Measurements from ENCODE around the gene PATE1.
"Not testable (repeated sequence)": the region's sequence is repeated elsewhere in the genome, so short reads cannot be mapped to it uniquely, and the experiment has no call there.

The PATE1 gene

DNA sequence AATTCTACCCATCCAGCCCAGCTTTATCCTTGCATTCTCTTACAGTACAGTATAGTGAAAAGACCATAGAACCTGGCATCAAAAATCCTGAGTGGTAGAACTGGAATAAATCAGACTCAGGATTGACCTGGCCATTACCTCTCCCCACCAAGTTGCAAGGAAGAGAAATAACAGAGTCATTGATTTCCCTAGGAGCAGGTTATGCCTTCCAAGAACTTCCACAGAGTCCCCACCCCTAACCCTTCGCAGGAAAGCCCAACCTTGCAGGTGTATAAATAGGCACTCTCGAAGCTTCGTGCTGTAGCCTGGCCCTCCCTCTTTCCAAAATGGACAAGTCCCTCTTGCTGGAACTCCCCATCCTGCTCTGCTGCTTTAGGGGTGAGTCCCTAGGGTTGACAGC, at the start of gene PATE1:
TSS of gene PATE1 (plus strand) at position 301 of the 400 bp plus-strand sequence. CDS start at position 327, 26 bp downstream.
- in situ Hi-C loops (cut with MboI; ENCODE audit: low sequenced_read_pairs) = no loop called here

DNA sequence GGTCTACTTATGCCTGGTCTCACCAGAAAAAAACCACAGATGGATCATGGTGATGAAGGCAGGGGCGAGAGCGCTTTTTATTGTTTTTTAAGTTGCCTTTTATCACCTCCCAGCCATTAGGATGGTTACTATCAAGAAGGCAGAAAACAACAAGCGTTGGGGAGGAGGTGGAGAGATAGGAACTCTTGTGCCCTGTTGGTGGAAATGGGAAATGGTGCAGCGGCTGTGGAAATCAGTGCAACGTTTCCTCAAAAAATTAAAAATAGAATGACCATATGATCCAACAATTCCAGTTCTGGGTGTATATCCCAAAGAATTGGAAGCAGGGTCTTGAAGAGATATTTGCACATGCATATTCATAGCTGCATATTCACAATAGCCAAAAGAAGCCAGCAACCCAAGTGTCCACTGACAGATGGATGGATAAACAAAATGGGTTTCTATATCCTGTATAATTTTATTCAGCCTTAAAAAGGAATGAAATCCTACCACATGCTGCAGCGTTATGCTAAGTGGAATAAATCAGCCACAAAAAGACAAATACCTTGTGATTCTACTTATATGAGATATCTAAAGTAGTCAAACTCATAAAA, 45.0 kb upstream of the PATE1 start:
- in situ Hi-C loops (cut with MboI; ENCODE audit: low sequenced_read_pairs) = no loop called here

DNA sequence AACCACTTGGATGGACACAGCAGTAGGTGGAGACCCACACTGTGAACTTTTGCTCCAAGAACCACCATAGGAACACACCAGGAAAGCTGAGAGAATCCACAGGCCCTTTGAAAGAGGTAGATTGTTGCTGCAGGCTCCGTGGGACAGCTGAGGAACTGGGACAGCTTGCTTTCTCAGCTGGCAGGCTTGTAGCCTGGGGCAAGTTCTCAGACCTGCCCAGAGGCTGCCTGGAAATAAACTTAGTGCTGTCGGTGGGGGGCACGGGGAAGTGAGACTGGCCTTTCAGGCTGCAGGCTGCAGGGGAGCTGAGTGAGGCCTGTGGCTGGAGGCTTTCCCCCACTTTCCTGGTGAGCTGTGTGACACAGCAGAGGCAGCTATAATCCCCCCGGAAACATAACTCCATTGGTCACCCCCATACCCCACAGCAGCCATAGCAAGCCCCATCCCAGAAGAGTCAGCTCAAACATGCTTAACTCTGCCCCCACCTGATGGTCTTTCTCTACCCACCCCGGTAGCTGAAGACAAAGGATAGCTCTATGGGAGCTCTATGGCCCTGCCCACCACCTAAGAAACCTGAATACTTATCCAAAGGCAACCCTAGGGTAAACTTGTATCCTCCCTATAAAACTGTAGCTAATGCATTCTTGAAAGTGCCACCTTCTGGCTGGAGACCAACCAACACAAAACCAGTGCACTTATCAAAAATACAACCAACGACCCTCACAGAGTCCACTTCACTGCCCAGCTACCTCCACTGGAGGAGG, 44.0 kb upstream of the PATE1 start:
- in situ Hi-C loops (cut with MboI; ENCODE audit: low sequenced_read_pairs) = no loop called here

DNA sequence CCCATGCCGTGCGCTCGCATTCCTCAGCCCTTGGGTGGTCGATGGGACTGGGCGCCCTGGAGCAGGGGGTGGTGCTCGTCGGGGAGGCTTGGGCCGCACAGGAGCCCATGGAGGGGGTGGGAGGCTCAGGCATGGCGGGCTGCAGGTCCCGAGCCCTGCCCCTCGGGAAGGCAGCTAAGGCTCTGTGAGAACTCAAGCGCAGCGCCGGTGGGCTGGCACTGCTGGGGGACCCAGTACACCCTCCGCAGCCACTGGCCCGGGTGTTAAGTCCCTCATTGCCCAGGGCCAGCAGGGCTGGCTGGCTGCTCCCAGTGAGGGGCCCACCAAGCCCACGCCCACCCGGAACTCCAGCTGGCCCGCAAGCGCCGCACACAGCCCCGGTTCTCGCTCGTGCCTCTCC, 41.4 kb upstream of the PATE1 start:
- in situ Hi-C loops (cut with MboI; ENCODE audit: low sequenced_read_pairs) = not testable (repeated sequence)

DNA sequence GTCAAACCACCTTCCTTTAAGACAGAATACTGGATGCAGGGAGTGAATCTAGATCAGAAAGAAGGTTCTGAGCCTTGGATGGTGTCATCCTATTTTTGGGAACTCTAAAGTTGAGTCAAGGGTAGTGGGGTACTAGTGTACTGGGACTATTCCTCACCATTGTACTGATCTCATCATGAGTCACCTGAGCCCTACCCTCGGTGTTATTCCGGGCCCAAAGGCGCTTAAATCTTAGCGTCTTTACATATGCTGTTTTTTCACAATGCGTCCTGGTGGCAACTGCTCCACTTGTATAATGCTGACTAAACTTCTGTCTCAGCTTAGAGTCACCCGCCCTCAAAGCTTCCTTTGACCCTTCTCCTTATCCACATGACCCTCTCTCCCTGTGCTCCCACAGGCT, 25.3 kb upstream of the PATE1 start:
- in situ Hi-C loops (cut with MboI; ENCODE audit: low sequenced_read_pairs) = no loop called here

GRCh38 chr11:125724125-125724524, 22.0 kb upstream of the PATE1 start:
- in situ Hi-C loops (cut with MboI; ENCODE audit: low sequenced_read_pairs) = no loop called here

DNA sequence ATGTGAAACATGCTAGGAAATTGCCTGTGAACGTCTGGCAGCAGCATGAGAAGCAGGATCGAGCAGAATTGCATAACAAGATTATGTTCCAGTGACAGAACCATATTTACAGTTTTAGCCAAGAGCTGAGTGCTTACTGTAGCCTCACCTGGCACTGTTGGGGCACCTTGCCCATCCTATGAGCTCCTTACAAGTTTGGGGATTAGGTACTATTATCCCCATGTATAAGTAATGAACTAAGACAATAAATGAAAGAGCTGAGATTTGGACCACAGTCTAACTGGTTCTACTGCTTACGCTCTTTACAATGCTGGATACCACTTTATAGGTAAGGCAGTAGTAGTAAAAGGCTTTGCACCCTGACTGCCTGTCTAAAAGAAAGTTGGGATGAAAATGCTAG, 17.1 kb upstream of the PATE1 start:
- in situ Hi-C loops (cut with MboI; ENCODE audit: low sequenced_read_pairs) = no loop called here

DNA sequence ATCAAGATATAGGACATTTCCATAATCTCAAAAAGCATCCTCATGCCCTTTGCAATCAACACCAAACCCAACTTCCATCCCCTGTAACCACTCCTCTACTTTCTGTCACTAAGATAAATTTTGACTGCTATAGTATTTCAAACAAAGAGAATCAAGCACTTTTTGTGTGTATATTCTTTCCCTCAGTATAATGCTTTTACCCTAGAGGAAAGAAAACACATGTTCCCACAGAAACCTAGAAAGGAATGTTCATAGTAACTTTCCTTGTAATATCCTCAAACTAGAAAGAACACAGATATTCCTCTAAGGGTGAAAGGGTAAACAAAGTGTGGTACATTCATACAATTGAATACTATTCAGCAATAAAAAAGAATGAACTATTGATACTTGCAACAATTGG, 5.5 kb upstream of the PATE1 start:
- in situ Hi-C loops (cut with MboI; ENCODE audit: low sequenced_read_pairs) = no loop called here

DNA sequence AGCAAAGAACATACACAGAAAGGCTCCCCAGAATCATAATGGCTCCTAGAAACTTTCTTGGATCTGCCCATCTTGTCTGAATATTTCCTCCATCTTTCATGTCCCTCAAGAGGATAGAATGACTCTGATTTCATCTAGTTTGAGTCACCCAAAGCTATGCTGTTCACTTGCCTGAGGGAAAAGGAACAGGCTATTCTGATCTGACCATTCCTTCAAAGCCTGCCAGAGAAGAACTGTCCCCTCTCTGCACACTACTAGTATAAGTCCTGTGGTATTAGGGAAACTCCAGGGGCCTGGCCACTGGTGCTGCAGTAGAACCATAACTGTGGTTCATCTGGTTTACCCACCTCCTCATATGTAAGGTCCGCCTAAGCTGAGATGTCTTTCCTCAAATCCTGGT, 2.4 kb upstream of the PATE1 start:
- in situ Hi-C loops (cut with MboI; ENCODE audit: low sequenced_read_pairs) = no loop called here

DNA sequence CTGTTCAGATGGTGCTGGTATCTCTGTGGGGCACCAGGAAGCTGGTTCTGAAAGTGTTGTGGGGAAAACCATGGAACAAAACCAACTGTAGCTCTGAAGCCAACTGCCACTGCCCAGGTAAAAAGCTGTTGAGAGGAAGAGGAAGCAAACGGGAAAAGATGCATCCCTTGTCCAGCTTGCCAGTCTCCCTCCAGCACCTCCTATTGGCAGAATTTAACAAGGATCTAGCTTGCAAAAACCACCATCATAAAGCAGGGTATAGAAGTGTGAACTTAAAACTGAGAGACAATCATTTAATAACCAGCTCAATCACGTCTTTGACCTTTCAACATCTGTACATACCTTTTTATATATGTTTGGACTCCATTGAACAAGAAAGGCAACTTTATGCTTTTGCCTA, 4.5 kb downstream of the PATE1 start:
- in situ Hi-C loops (cut with MboI; ENCODE audit: low sequenced_read_pairs) = no loop called here

DNA sequence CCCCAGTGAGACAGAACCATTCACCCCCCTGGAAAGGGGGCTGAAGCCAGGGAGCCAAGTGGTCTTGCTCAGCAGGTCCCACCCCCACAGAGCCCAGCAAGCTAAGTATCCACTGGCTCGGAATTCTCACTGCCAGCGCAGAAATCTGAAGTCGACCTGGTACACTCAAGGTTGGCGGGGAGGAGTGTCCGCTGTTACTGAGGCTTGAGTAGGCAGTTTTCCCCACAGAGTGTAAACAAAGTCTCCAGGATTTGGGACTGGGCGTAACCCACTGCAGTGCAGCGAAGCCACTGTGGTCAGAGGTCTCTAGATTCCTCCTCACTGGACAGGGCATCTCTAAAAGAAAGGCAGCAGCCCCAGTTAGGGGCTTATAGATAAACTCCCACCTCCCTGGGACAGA, 10.0 kb downstream of the PATE1 start:
- in situ Hi-C loops (cut with MboI; ENCODE audit: low sequenced_read_pairs) = no loop called here

DNA sequence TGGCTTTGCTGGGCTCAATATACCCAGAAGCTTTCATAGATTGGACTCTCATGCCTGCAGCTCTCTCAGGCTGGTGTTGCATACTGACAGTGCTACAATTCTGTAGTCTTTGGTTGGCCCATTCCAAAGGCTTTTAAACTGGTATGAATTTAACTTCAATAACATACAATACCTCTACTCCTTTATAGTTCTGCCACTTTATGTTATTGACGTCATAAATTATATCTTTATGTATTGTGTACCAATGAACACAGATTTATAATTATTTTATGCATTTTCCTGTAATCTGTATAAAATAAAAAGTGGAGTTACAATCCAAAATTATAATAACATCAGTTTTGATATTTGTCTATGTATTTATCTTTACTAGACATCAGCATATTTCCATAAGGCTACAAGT, 16.4 kb downstream of the PATE1 start:
- in situ Hi-C loops (cut with MboI; ENCODE audit: low sequenced_read_pairs) = no loop called here

GRCh38 chr11:125763483-125763882, 17.4 kb downstream of the PATE1 start:
- in situ Hi-C loops (cut with MboI; ENCODE audit: low sequenced_read_pairs) = no loop called here

GRCh38 chr11:125766251-125766650, 20.2 kb downstream of the PATE1 start:
- in situ Hi-C loops (cut with MboI; ENCODE audit: low sequenced_read_pairs) = no loop called here

DNA sequence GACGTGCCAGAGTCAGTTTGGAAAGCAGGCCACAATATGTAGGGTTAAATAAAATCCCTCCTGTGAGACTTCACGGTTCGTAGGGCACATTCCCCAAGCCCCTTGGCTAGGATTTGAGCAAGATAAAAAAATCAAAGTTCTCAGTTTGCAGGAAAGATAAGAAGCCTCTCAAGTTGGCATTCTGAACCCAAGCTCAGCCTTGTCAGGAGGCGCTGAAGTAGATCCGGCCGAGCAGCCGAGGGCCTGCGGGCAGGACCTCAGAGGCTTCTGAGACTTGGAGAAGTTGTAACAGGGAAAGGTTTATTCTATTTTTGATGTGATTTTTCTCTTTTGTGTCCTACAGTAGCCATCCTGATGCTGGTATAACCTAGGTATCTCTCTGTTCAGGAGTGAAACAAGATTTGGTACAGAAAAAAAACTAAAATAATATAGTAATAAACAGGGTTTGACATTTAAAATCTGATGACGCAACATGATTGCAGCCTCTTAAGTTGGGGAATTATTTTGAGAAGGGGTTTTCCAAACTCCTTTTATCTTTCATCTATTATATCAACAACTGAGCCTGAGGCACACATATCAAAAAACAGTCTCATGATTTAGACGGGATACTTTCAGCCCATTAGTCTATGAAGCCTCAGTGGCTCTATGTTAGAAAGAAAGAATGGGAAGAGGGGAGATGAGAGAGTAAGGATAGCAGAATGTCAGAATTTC, 22.4 kb downstream of the PATE1 start:
- in situ Hi-C loops (cut with MboI; ENCODE audit: low sequenced_read_pairs) = no loop called here

DNA sequence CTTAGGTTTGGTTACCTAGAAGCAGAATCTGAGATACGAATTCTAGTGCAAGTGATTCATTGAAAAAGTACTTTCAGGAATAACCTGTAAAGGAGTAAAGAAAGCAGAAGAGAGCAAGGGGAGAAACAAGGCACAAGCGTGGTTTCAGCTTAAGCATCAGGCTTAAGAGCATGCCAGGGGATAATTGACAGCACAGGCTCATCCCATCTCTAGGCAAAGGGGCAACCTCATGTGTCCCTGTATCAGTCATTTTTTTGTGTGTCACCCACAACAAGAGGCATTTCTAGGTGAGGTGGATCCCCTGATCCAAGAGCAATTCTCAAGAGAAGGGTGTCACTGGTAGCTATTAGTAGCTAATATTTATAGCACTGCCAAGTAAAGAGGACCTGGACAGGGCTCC, 24.5 kb downstream of the PATE1 start:
- in situ Hi-C loops (cut with MboI; ENCODE audit: low sequenced_read_pairs) = no loop called here

DNA sequence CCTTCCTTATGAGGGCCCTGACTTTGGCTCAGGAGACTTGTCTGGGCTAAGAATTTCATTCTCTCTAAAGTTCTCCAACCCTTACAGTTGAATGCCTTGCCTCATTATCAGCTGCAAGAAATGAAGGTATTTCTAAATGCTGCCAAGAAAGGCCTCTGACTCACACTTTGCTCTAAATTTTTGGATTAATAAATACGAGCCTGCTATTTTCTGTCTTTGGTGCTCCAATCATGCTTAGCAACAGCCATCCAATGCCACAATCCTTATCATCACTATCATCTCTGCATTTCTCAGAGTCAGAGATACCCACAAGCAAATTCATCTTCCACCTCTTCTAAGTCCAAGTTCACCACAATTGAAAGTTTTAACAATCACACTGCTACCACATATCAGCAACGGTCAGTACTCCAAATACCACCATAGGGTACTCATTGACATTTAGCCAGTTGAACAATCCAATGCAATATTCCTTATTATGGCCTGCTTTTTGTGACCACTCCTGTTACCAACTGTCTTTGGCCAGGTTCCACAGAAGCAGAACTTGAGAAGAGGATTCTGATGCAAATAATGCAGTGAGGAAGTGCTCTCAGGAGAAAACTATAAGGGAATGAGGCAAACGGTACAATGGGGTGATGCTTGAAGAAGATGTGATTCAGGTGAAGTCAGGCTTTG, 26.9 kb downstream of the PATE1 start:
- in situ Hi-C loops (cut with MboI; ENCODE audit: low sequenced_read_pairs) = no loop called here

- in situ Hi-C loops (cut with MboI; ENCODE audit: low sequenced_read_pairs) = no loop called here
Measured at GRCh38 chr11:125773516-125773915, 27.4 kb downstream of the PATE1 start.

DNA sequence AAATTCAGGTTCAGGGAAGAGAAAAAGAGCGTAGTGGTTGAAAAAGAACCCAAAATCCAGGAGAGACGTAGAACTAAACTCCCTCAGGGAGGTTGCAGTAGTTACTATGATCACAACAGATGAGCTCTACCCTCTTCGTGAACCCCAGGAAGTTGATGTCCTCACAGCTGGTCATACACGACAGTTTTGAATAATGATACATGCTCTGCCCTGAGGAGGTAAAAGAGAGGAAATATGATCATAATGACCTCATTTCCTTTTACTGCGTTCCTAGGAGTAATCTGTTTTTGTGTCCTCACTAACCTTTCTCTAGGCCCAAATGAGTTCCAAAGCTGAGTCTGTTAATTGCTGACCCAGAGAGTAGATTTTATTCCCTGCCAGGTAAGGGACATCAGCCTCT, 31.2 kb downstream of the PATE1 start:
- in situ Hi-C loops (cut with MboI; ENCODE audit: low sequenced_read_pairs) = no loop called here

DNA sequence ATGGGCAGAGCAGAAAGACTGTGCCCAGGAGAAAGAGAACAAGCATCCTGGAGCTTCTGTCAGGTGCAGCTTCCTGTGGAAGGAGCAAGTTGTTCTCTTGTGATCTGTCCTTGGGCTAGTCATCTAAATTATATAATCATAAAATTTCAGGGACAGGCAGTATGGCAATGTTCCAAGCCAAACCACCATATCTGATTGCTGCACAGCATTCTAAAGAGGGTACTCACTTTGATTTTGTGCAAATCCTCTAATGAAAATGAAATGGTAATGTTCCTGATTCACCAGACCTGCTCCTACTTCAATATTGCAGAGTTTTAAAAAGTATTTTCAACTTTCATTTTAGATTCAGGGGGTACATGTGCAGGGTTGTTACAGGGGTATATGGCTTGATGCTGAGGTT, 32.6 kb downstream of the PATE1 start, which contains the start of gene PATE2:
TSS of gene PATE2 (minus strand) at position 101 of the 400 bp plus-strand sequence. CDS start at position 46, 55 bp downstream.
- in situ Hi-C loops (cut with MboI; ENCODE audit: low sequenced_read_pairs) = no loop called here

- in situ Hi-C loops (cut with MboI; ENCODE audit: low sequenced_read_pairs) = no loop called here
Measured at GRCh38 chr11:125784678-125785077, 38.6 kb downstream of the PATE1 start.

All from hTERT RPE-1 (cell line).